GM12878 (cell line): ENCODE measurements around the gene SHFL. TPM values are rescaled to one million over a fixed set of nuclear protein-coding genes. Genes with fewer than 3 reads are reported as not detected.

Experiments used
- ATAC-seq: fragments of 200-7000 bp; cut with Tn5 transposase; 3 replicates; pipeline ENCODE4 v1.9.1; 2020; ENCODE audit warnings: mild to moderate bottlenecking, moderate library complexity
- BruUV-seq: library from RNA; stranded (reverse); fragments of 400-500 nt; replicated peaks from 2 replicates; lab custom pipeline; 2021; lab: Mats Ljungman, UMichigan
- CTCF ChIA-PET: fragments of 300-600 bp; sonication (Branson Sonifier 250); formaldehyde crosslinking; extraction: SDS; loops from one replicate; lab custom pipeline; 2021; ENCODE audit warnings: inconsistent platforms; lab: Yijun Ruan, JAX
- POLR2A ChIA-PET: fragments of 350-600 bp; formaldehyde crosslinking; extraction: SDS; loops from one replicate; lab custom pipeline; 2021; ENCODE audit warnings: inconsistent platforms; lab: Charles Lee
- RAD21 ChIA-PET: fragments of 300-600 bp; sonication (Branson Sonifier 250); formaldehyde crosslinking; loops from one replicate; lab custom pipeline; 2023; ENCODE audit warnings: antibody characterized with exemption; ENCODE audit not compliant: unreplicated experiment; lab: Charles Lee
- SMC1A ChIA-PET: fragments of 300-600 bp; sonication (Branson Sonifier 250); formaldehyde crosslinking; loops from one replicate; lab custom pipeline; 2023; ENCODE audit not compliant: unreplicated experiment, uncharacterized antibody; lab: Charles Lee
- DNase-seq: peaks from one replicate; pipeline ENCODE4 v3.0.0-alpha.2; 2011; ENCODE audit warnings: low read depth, low spot score
- FAIRE-seq: peaks from 3 replicates; lab custom pipeline; 2011; peaks lifted over from hg19 to GRCh38; lab: Jason Lieb, UNC
- H2AFZ ChIP-seq: 2 replicates; pipeline ENCODE4 v1.6.0; 2011; ENCODE audit warnings: low read depth, low read length, control low read depth; ENCODE audit not compliant: control insufficient read depth
- H3K27ac ChIP-seq: 2 replicates; pipeline ENCODE4 v1.5.1; 2011; ENCODE audit warnings: control low read depth; ENCODE audit not compliant: control insufficient read depth, insufficient read depth
- H3K27me3 ChIP-seq, 2 experiments: replicated peaks in 1 of 2; 2 replicates each; pipeline versions ENCODE4 v1.6.0 to v1.6.1; 2011; ENCODE audit warnings: low read length in 1 of 2; ENCODE audit not compliant: control insufficient read depth in 2 of 2, insufficient read depth in 2 of 2
- H3K36me3 ChIP-seq, 2 experiments: 2 replicates each; pipeline ENCODE4 v1.5.1; 2011; ENCODE audit warnings: low read length in 1 of 2; ENCODE audit not compliant: control insufficient read depth in 2 of 2, insufficient read depth in 2 of 2
- H3K4me1 ChIP-seq: 2 replicates; pipeline ENCODE4 v1.6.1; 2011; ENCODE audit warnings: mild to moderate bottlenecking, low read length, moderate library complexity, mixed read lengths; ENCODE audit not compliant: control insufficient read depth, insufficient read depth
- H3K4me2 ChIP-seq: 2 replicates; pipeline ENCODE4 v1.6.0; 2011; ENCODE audit warnings: control low read depth; ENCODE audit not compliant: control insufficient read depth, insufficient read depth
- H3K4me3 ChIP-seq: fragments of 200-600 bp; sonication (generic); 2 replicates; pipeline ENCODE4 v1.5.1; 2016
- H3K79me2 ChIP-seq: 2 replicates; pipeline ENCODE4 v1.6.0; 2011; ENCODE audit warnings: low read length; ENCODE audit not compliant: control insufficient read depth, insufficient read depth
- H3K9ac ChIP-seq: 2 replicates; pipeline ENCODE4 v1.8.0; 2011; ENCODE audit warnings: low read length, control low read depth, mixed read lengths; ENCODE audit not compliant: control insufficient read depth, insufficient read depth
- H3K9me3 ChIP-seq: replicated peaks from 3 replicates; pipeline ENCODE4 v1.5.1; 2011; ENCODE audit warnings: mild to moderate bottlenecking, low read length; ENCODE audit not compliant: control insufficient read depth, insufficient read depth
- H4K20me1 ChIP-seq: 2 replicates; pipeline ENCODE4 v1.6.0; 2011; ENCODE audit not compliant: control insufficient read depth, insufficient read depth
- BMI1 ChIP-seq: fragments of 450-650 bp; IDR thresholded peaks from 2 replicates; pipeline ENCODE4 v1.6.1; 2016; ENCODE audit warnings: mild to moderate bottlenecking, moderate library complexity, borderline replicate concordance
- CEBPZ ChIP-seq: fragments of 150-350 bp; IDR thresholded peaks from 2 replicates; pipeline ENCODE4 v1.6.1; 2016; ENCODE audit warnings: low read depth, low read length
- E2F8 ChIP-seq: fragments of 450-650 bp; IDR thresholded peaks from 2 replicates; pipeline ENCODE4 v1.6.1; 2018; ENCODE audit warnings: mild to moderate bottlenecking, low read depth, moderate library complexity; ENCODE audit not compliant: partially characterized antibody
- MEF2B ChIP-seq: fragments of 450-650 bp; IDR thresholded peaks from 2 replicates; pipeline ENCODE4 v1.6.1; 2018; ENCODE audit warnings: mild to moderate bottlenecking, moderate library complexity; ENCODE audit not compliant: partially characterized antibody, poor library complexity, severe bottlenecking
- MXI1 ChIP-seq: fragments of 150-350 bp; IDR thresholded peaks from 2 replicates; pipeline ENCODE4 v1.6.1; 2011; ENCODE audit warnings: low read depth, mild to moderate bottlenecking, inconsistent platforms, low read length, improper control_type of control experiment
- NFYA ChIP-seq: IDR thresholded peaks from 2 replicates; pipeline ENCODE4 v1.6.1; 2011; ENCODE audit warnings: low read depth, mild to moderate bottlenecking, low read length, improper control_type of control experiment, borderline replicate concordance
- NKRF ChIP-seq: fragments of 450-650 bp; conservative IDR thresholded peaks from 2 replicates; pipeline ENCODE4 v1.6.1; 2017; ENCODE audit warnings: mild to moderate bottlenecking, moderate library complexity
- NRF1 ChIP-seq: conservative IDR thresholded peaks from 2 replicates; pipeline ENCODE4 v1.6.1; 2011; ENCODE audit warnings: mild to moderate bottlenecking, low read depth, low read length, improper control_type of control experiment
- POLR2AphosphoS5 ChIP-seq: IDR thresholded peaks from 2 replicates; pipeline ENCODE4 v1.6.1; 2011; ENCODE audit warnings: mild to moderate bottlenecking, low read length, inconsistent platforms
- POU2F2 ChIP-seq: IDR thresholded peaks from 3 replicates; pipeline ENCODE4 v1.6.1; 2011; ENCODE audit warnings: low read depth, mild to moderate bottlenecking, low read length, borderline replicate concordance
- RAD21 ChIP-seq: IDR thresholded peaks from 2 replicates; pipeline ENCODE4 v1.6.1; 2011; ENCODE audit warnings: mild to moderate bottlenecking, low read depth, low read length, moderate library complexity; ENCODE audit not compliant: insufficient read depth
- SPI1 ChIP-seq: IDR thresholded peaks from 2 replicates; pipeline ENCODE4 v1.6.1; 2011; ENCODE audit warnings: low read depth, mild to moderate bottlenecking, low read length, moderate library complexity, borderline replicate concordance; ENCODE audit not compliant: insufficient read depth
- USF2 ChIP-seq: IDR thresholded peaks from 2 replicates; pipeline ENCODE4 v1.6.1; 2011; ENCODE audit warnings: low read depth, low read length, improper control_type of control experiment, borderline replicate concordance
- WGBS: methylation state at CpG from one replicate; pipeline ENCODE4 v1.1.6; 2016; ENCODE audit warnings: low lambda C conversion rate; ENCODE audit not compliant: insufficient replicate concordance, insufficient coverage; ENCODE audit errors: missing lambda C conversion rate; 5-methylcytosine and 5-hydroxymethylcytosine counted together
- in situ Hi-C: fragments of 300-500 bp; cut with MboI; formaldehyde crosslinking; loops from 9 replicates; pipeline ENCODE4 v1.14.3; 2018; ENCODE audit warnings: mixed read lengths
- intact Hi-C: fragments of 100-400 bp; cut with micrococcal nuclease; formaldehyde crosslinking; loops from one replicate; pipeline ENCODE4 v1.14.2; 2022; ENCODE audit not compliant: unreplicated experiment
- polyA plus RNA-seq, 11 experiments: library from polyadenylated mRNA; depleted of rRNA in 4 of 11; unstranded in 6 of 11; stranded (reverse) in 5 of 11; fragments of >200 nt; fragmentation: Nextera tagmentation in 4 of 11; fragmentation: Illumina TruSeq in 1 of 11; extraction: Ambion mirVana in 4 of 11; extraction: Trizol in 1 of 11; gene quantifications; 1 replicate in 1 of 11; 2 replicates in 10 of 11; pipeline versions ENCODE4 v1.2.1 to v1.2.3, GENCODE V29; 2011 to 2016; ENCODE audit warnings: inconsistent platforms in 2 of 11, missing spikeins in 2 of 11, low read depth in 1 of 11
- total RNA-seq, 4 experiments: library from RNA; depleted of rRNA in 3 of 4; stranded (reverse); fragments of >200 nt in 3 of 4; fragmentation: Illumina TruSeq in 1 of 4; extraction: Trizol in 1 of 4; gene quantifications; 2 replicates each; pipeline versions ENCODE4 v1.2.1 to v1.2.3, GENCODE V29; 2013 to 2021

The SHFL gene
- total and polyA plus RNA-seq, 10 of the 15 experiments (the other 5 are each of a cell fraction or from before 2014, with no cell fraction given) = 8.0 to 83.8 (median 40.7) TPM

GRCh38 chr19:10132905-10133304, 46.8 kb downstream of the SHFL start (continued):
- TF ChIP-seq NKRF (no peak), MXI1 (no peak), MEF2B (no peak)
- TF ChIP-seq, all 136 proteins: peak for 0

- H3K4me2 ChIP-seq = no peak overlapping the region
- WGBS = 94% methylated on average over 11 of the region's 11 CpGs
- FAIRE-seq = no peak
- no peak for ATAC-seq
- no peaks in the 10 kb centered on the region for H3K27me3 ChIP-seq
- in situ Hi-C loops (no loop called here), intact Hi-C loops (no loop called here)
- no peaks in the 10 kb centered on the region for H3K4me1 ChIP-seq
- H3K27ac ChIP-seq = no peak overlapping the region
- no peak overlapping the region for H3K9ac ChIP-seq
- H2AFZ ChIP-seq = no peak overlapping the region
- CTCF ChIA-PET = interaction anchor here (0.7 to 3.0 kb wide), 3 partner anchors 13 to 117 kb away, joined by 3 to 12 read pairs (median 3); partner anchors contain the start of gene EIF3G
- H3K9me3 ChIP-seq = no peaks in the 10 kb centered on the region
- no TSS peak for BruUV-seq
- H3K36me3 ChIP-seq = peaks cover 40 to 48% of the 10 kb centered on the region in 2 experiments
- POLR2A ChIA-PET = no interaction called here
- DNase-seq = no peak
- SMC1A ChIA-PET = interaction anchor here (1.2 kb wide), 1 partner anchor 116 kb away, joined by 3 read pairs; no protein-coding TSS in a partner anchor
- RAD21 ChIA-PET = no interaction called here
- H3K79me2 ChIP-seq = no peaks in the 10 kb centered on the region
- H3K4me3 ChIP-seq = no peak overlapping the region
- H4K20me1 ChIP-seq = no peaks in the 10 kb centered on the region
- TF ChIP-seq BMI1 (no peak), CEBPZ (no peak), NRF1 (no peak), USF2 (no peak), POLR2AphosphoS5 (no peak), RAD21 (no peak), SPI1 (no peak), E2F8 (no peak), POU2F2 (no peak), NFYA (no peak)
Observed at GRCh38 chr19:10133596-10133995, 47.5 kb downstream of the SHFL start.
